A673 (cell line): ENCODE data around the gene FAM13A. TPM values are rescaled to one million over a fixed set of nuclear protein-coding genes. Genes with fewer than 3 reads are reported as not detected.

Experiments used
- BruUV-seq: library from RNA; stranded (reverse); fragments of 400-500 nt; replicated peaks from 2 replicates; lab custom pipeline; 2021; lab: Mats Ljungman, UMichigan
- CTCF ChIA-PET: fragments of 300-600 bp; sonication (Branson Sonifier 250); formaldehyde crosslinking; loops from one replicate; lab custom pipeline; 2022; ENCODE audit warnings: antibody characterized with exemption; lab: Charles Lee
- POLR2A ChIA-PET: fragments of 300-600 bp; sonication (Branson Sonifier 250); formaldehyde crosslinking; loops from one replicate; lab custom pipeline; 2022; ENCODE audit warnings: antibody characterized with exemption; ENCODE audit not compliant: low non-redundant PET; lab: Charles Lee
- DNase-seq: peaks from one replicate; pipeline ENCODE4 v3.0.0-alpha.2; 2015; ENCODE audit warnings: low spot score
- H3K27ac ChIP-seq: fragments of 200-600 bp; sonication (generic); 2 replicates; pipeline ENCODE4 v1.5.1; 2016; ENCODE audit warnings: mixed run types, low read depth, mild to moderate bottlenecking, mixed read lengths, antibody characterized with exemption, low read length; ENCODE audit not compliant: poor library complexity, severe bottlenecking
- H3K27me3 ChIP-seq: fragments of 200-600 bp; sonication (generic); replicated peaks from 2 replicates; pipeline ENCODE4 v1.6.1; 2017; ENCODE audit warnings: mixed run types, low read depth, mild to moderate bottlenecking, mixed read lengths, antibody characterized with exemption, low read length; ENCODE audit not compliant: insufficient read depth, poor library complexity
- H3K36me3 ChIP-seq: fragments of 200-600 bp; sonication (generic); 2 replicates; pipeline ENCODE4 v1.6.1; 2016; ENCODE audit warnings: mixed run types, mild to moderate bottlenecking, mixed read lengths, antibody characterized with exemption, low read length; ENCODE audit not compliant: insufficient read depth, poor library complexity, severe bottlenecking
- H3K4me1 ChIP-seq: fragments of 200-600 bp; sonication (generic); 2 replicates; pipeline ENCODE4 v1.6.1; 2017; ENCODE audit warnings: mixed run types, mild to moderate bottlenecking, mixed read lengths, antibody characterized with exemption, low read length; ENCODE audit not compliant: insufficient read depth, poor library complexity, severe bottlenecking
- H3K4me3 ChIP-seq: fragments of 200-600 bp; sonication (generic); 2 replicates; pipeline ENCODE4 v1.5.1; 2016; ENCODE audit warnings: low read depth, mixed run types, mild to moderate bottlenecking, mixed read lengths, low read length; ENCODE audit not compliant: poor library complexity, severe bottlenecking
- H3K9me3 ChIP-seq: fragments of 200-600 bp; sonication (generic); 2 replicates; pipeline ENCODE4 v1.6.1; 2016; ENCODE audit warnings: mixed run types, low read depth, mild to moderate bottlenecking, mixed read lengths, antibody characterized with exemption, low read length; ENCODE audit not compliant: poor library complexity, severe bottlenecking
- EZH2 ChIP-seq: fragments of 200-600 bp; sonication (generic); IDR thresholded peaks from 2 replicates; pipeline ENCODE4 v1.6.1; 2017; ENCODE audit warnings: borderline replicate concordance, low read depth, mild to moderate bottlenecking, mixed read lengths, antibody characterized with exemption, low read length; ENCODE audit not compliant: poor library complexity, severe bottlenecking
- intact Hi-C: fragments of 100-400 bp; cut with micrococcal nuclease; formaldehyde crosslinking; loops from one replicate; pipeline ENCODE4 v1.10.0; 2022; ENCODE audit not compliant: unreplicated experiment
- total RNA-seq: library from RNA; stranded (reverse); gene quantifications from 2 replicates; pipeline ENCODE4 v1.2.3, GENCODE V29; 2021
- TF ChIP-seq, protein P1 (sequence below): fragments of 300-800, 200-600 bp; sonication (generic); conservative IDR thresholded peaks from 2 replicates; pipeline ENCODE4 v1.5.1; 2017; ENCODE audit warnings: low read depth, mild to moderate bottlenecking, antibody characterized with exemption, low read length, moderate library complexity, mixed read lengths

Gene FAM13A
- total RNA-seq, 1 experiment from 2014 or later = 15.5 TPM

DNA sequence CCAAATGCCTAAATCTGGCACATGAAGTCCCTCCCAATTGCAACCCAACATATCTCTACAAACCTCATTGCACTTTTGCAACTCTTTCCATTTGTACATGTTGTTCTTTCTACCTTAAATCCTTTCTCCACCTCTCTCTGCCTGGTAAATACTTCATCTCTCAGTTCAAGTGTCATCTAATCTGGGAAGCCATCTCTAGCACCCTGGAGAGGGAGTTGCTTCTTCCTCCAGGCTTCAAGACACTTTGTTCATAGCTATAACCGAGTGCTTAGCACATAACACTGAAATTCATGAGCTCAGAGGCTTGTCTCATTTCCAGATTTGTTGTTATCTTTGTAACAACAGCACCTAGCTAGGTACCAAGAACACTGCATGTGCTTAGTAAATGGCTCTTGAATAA, 244.6 kb downstream of the FAM13A start:
- no peak for TF ChIP-seq EZH2
- TF ChIP-seq, protein P1, sequence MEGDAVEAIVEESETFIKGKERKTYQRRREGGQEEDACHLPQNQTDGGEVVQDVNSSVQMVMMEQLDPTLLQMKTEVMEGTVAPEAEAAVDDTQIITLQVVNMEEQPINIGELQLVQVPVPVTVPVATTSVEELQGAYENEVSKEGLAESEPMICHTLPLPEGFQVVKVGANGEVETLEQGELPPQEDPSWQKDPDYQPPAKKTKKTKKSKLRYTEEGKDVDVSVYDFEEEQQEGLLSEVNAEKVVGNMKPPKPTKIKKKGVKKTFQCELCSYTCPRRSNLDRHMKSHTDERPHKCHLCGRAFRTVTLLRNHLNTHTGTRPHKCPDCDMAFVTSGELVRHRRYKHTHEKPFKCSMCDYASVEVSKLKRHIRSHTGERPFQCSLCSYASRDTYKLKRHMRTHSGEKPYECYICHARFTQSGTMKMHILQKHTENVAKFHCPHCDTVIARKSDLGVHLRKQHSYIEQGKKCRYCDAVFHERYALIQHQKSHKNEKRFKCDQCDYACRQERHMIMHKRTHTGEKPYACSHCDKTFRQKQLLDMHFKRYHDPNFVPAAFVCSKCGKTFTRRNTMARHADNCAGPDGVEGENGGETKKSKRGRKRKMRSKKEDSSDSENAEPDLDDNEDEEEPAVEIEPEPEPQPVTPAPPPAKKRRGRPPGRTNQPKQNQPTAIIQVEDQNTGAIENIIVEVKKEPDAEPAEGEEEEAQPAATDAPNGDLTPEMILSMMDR = no peak
- no TSS peak for BruUV-seq
- H3K27ac ChIP-seq = no peak overlapping the region
- no peaks in the 10 kb centered on the region for H3K4me1 ChIP-seq
- no peaks in the 10 kb centered on the region for H3K9me3 ChIP-seq
- intact Hi-C loops = no loop called here
- ChIA-PET POLR2A (no interaction called here), CTCF (no interaction called here)
- DNase-seq = no peak
- H3K36me3 ChIP-seq = no peaks in the 10 kb centered on the region
- H3K4me3 ChIP-seq = no peak overlapping the region
- H3K27me3 ChIP-seq = no peaks in the 10 kb centered on the region

DNA sequence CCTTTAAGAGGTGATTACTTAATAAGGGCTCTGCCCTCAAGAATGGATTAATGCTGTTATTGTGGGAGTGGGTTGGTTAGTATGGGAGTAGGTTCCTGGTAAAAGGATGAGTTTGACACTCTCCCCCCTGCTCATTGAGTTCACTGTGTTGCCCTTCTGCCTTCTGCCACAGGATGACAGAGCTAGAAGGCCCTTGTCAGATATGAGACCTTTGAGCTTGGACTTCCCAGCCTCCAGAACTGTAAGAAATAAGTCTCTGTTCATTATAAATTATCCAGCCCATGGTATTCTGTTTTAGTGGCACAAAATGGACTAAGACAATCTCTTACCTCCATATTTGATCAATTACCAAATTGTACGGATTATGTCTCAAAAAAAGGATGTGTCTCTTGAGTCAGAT, 245.1 kb downstream of the FAM13A start:
- Histone ChIP-seq H3K4me3 (no peak overlapping the region), H3K27me3 (no peaks in the 10 kb centered on the region), H3K27ac (no peak overlapping the region), H3K9me3 (no peaks in the 10 kb centered on the region), H3K36me3 (no peaks in the 10 kb centered on the region), H3K4me1 (no peaks in the 10 kb centered on the region)
- ChIA-PET POLR2A (no interaction called here), CTCF (no interaction called here)
- no TSS peak for BruUV-seq
- no peak for DNase-seq
- TF ChIP-seq EZH2 = no peak
- TF ChIP-seq, protein P1 = no peak
- intact Hi-C loops = no loop called here

DNA sequence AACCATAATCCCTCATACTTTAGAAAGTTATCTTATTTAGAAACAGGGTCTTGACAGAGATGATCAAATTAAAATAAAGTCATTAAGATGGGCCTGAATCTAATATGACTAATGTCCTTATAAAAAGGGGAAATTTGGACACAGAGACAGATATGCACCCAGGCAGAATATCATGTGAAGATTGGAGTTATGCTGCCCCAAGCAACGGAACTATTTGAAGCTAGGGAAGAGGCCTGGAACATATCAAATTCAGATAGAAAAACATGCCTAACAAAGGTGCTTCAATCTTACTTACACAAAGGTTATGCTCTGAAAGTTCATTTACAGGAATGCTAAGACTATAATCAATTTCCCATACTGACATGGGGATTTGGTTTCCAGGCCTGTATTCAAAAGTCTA, 246.7 kb downstream of the FAM13A start:
- no peaks in the 10 kb centered on the region for H3K9me3 ChIP-seq
- no peak overlapping the region for H3K4me3 ChIP-seq
- CTCF ChIA-PET = no interaction called here
- no peak overlapping the region for H3K27ac ChIP-seq
- H3K36me3 ChIP-seq = no peaks in the 10 kb centered on the region
- H3K27me3 ChIP-seq = no peaks in the 10 kb centered on the region
- no peak for TF ChIP-seq EZH2
- TF ChIP-seq, protein P1 = no peak
- POLR2A ChIA-PET = no interaction called here
- BruUV-seq = no TSS peak
- intact Hi-C loops = no loop called here
- no peak for DNase-seq
- H3K4me1 ChIP-seq = no peaks in the 10 kb centered on the region
